Esophagus squamous epithelium (tissue), 4 donors: ENCODE results near the gene SLC13A2.

Source experiments
- CTCF ChIP-seq, 6 experiments: fragments of 450-650 bp in 4 of 6; fragments of 200-600 bp in 2 of 6; sonication (generic) in 2 of 6; IDR thresholded peaks; one replicate each; pipeline ENCODE4 v1.5.1; 2016 to 2019; ENCODE audit warnings: antibody characterized with exemption in 6 of 6, mild to moderate bottlenecking in 4 of 6, moderate library complexity in 4 of 6
- POLR2A ChIP-seq, 4 donors: fragments of 450-650 bp; IDR thresholded peaks; one replicate each; pipeline ENCODE4 v1.6.1; 2017; ENCODE audit warnings: antibody characterized with exemption in 4 of 4, mild to moderate bottlenecking in 4 of 4, moderate library complexity in 3 of 4

DNA sequence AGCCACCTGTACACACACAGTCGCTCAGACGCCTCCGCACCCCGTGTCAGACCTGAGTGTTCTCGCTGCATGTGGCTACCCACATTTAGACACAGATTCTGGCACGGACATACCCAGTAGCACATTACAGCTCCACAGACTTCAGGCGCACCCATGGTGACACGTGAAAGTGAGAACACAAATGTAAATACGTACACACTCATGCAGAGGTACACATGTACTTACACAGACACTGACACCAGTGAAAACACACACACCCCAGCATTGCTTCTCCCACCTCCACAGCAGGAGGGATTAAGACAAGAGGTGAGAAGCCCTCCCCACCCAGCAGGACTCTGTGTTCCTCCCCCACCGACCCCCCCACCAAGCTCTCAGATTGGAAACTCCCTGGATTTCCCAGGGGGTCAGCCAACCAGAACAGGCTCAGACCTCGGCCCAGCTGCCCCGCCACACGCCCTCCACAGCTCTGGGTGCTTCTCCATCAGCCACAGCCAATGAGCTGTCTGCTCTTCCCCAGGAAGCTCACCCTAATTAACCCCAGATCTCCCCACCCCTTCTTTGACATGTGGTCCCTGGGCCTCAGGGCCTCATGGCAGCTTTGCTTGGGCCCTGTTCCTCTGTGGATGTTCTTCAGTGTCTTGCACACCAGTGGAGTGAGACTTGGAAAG is 27.4 kb downstream of the SLC13A2 start:
- TF ChIP-seq CTCF (IDR thresholded peaks at IDR 0.05) = no peak
- no peak for TF ChIP-seq POLR2A (IDR thresholded peaks at IDR 0.05)
